Gastroesophageal sphincter (tissue), 4 donors: ENCODE measurements around the gene CCDC92B. TPM values are rescaled to one million over a fixed set of nuclear protein-coding genes. Genes with fewer than 3 reads are reported as not detected.
A peak's percentile ranks its signal among the peaks of the same experiment; 100 is the strongest.

Source experiments
- ATAC-seq: fragments of 150-250 bp; one replicate; pipeline ENCODE4 v1.9.1; 2016; ENCODE audit warnings: mild to moderate bottlenecking, moderate library complexity
- H3K27ac ChIP-seq, 4 donors: fragments of 200-600 bp; sonication (generic) in 3 of 4; 1 replicate in 3 of 4; 2 replicates in 1 of 4; pipeline ENCODE4 v1.5.1; 2016 to 2019
- H3K27me3 ChIP-seq: fragments of 200-600 bp; sonication (generic); one replicate; pipeline ENCODE4 v1.5.1; 2019
- H3K36me3 ChIP-seq, 2 donors: fragments of 200-600 bp; sonication (generic); one replicate each; pipeline ENCODE4 v1.5.1; 2019; ENCODE audit warnings: control low read depth in 1 of 2
- H3K4me1 ChIP-seq, 3 donors: fragments of 200-600 bp; sonication (generic); 1 replicate in 2 of 3; 2 replicates in 1 of 3; pipeline ENCODE4 v1.5.1; 2016 to 2019; ENCODE audit warnings: control low read depth in 2 of 3
- H3K4me3 ChIP-seq, 2 donors: fragments of 200-600 bp; sonication (generic); one replicate each; pipeline ENCODE4 v1.5.1; 2019; ENCODE audit warnings: mild to moderate bottlenecking in 1 of 2, moderate library complexity in 1 of 2
- H3K9me3 ChIP-seq, 3 donors: fragments of 200-600 bp; sonication (generic); one replicate each; pipeline ENCODE4 v1.5.1; 2017 to 2019; ENCODE audit warnings: control low read depth in 2 of 3
- EP300 ChIP-seq: sonication (generic); formaldehyde crosslinking; IDR thresholded peaks from one replicate; pipeline ENCODE4 v1.6.1; 2017; ENCODE audit warnings: antibody characterized with exemption, mild to moderate bottlenecking
- POLR2A ChIP-seq, 2 donors: fragments of 450-650 bp; IDR thresholded peaks; one replicate each; pipeline ENCODE4 v1.6.1; 2017; ENCODE audit warnings: antibody characterized with exemption in 2 of 2, mild to moderate bottlenecking in 2 of 2, moderate library complexity in 1 of 2
- POLR2AphosphoS5 ChIP-seq: sonication (generic); formaldehyde crosslinking; IDR thresholded peaks from one replicate; pipeline ENCODE4 v1.6.1; 2017; ENCODE audit warnings: antibody characterized with exemption
- WGBS, 2 donors: methylation state at CpG; one replicate each; pipeline ENCODE4 v1.1.5; 2018; ENCODE audit warnings: low coverage in 1 of 2; 5-methylcytosine and 5-hydroxymethylcytosine counted together
- total RNA-seq, 4 donors: library from RNA; depleted of rRNA; stranded (reverse); fragments of >200 nt; gene quantifications; one replicate each; pipeline ENCODE4 v1.1.0, GENCODE V29; 2016
- TF ChIP-seq, protein P1 (sequence below), 4 experiments: fragments of 200-600 bp in 2 of 4; fragments of 450-650 bp in 2 of 4; sonication (generic) in 1 of 4; IDR thresholded peaks; one replicate each; pipeline ENCODE4 v1.5.1; 2017 to 2019; ENCODE audit warnings: antibody characterized with exemption in 4 of 4, mild to moderate bottlenecking in 2 of 4, moderate library complexity in 2 of 4

Gene CCDC92B
- total RNA-seq, 4 donors from 2014 or later, result 0.08 TPM; not detected in 3

GRCh38 chr17:2731807-2732206, 17.6 kb downstream of the CCDC92B start:
- TF ChIP-seq POLR2AphosphoS5 (no peak), POLR2A (IDR thresholded peaks at IDR 0.05) (no peak), EP300 (no peak)
- TF ChIP-seq, protein P1, sequence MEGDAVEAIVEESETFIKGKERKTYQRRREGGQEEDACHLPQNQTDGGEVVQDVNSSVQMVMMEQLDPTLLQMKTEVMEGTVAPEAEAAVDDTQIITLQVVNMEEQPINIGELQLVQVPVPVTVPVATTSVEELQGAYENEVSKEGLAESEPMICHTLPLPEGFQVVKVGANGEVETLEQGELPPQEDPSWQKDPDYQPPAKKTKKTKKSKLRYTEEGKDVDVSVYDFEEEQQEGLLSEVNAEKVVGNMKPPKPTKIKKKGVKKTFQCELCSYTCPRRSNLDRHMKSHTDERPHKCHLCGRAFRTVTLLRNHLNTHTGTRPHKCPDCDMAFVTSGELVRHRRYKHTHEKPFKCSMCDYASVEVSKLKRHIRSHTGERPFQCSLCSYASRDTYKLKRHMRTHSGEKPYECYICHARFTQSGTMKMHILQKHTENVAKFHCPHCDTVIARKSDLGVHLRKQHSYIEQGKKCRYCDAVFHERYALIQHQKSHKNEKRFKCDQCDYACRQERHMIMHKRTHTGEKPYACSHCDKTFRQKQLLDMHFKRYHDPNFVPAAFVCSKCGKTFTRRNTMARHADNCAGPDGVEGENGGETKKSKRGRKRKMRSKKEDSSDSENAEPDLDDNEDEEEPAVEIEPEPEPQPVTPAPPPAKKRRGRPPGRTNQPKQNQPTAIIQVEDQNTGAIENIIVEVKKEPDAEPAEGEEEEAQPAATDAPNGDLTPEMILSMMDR (IDR thresholded peaks at IDR 0.05), result no peak
- no peak for ATAC-seq
- Histone ChIP-seq H3K9me3 (no peaks in the 10 kb centered on the region), H3K27me3 (peaks cover 70% of the 10 kb centered on the region), H3K27ac (no peak overlapping the region), H3K4me3 (no peak overlapping the region), H3K36me3 (no peaks in the 10 kb centered on the region), H3K4me1 (no peaks in the 10 kb centered on the region)
- WGBS, 2 donors, result 85 to 86% methylated on average over 5 to 7 of the region's 10 CpGs

DNA sequence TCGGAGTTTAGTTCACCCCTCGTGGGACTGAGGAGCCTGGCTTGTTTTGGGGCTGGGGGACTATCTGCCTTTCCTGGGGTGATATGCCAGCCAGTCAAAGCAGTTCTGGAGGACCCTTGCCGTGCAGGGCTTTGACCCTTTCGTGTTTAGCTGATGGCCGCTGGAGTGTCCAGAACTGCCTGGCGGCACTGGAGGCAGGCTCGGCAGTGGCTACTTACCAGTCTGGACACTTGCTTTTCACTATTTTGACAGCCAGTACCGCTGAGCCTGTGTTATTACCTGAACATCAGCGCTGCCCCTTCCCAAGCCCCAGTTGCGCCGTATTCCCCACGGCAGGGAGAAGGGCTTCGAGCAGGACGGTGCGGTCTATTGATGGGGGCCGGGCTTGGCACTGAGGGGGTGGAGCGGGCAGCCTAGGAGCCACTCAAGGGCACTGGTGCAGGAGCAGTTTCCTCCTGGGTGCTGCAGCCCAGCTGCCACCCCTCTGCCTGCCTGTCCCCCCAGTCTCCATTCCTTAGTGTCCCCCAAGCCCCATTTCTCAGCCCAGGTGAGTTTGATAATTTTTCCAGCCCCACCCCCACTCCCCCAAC, 18.6 kb downstream of the CCDC92B start:
- no peak overlapping the region for H3K4me3 ChIP-seq
- H3K36me3 ChIP-seq, result no peaks in the 10 kb centered on the region
- no peak for ATAC-seq
- no peak for TF ChIP-seq POLR2A (IDR thresholded peaks at IDR 0.05)
- TF ChIP-seq, protein P1 (IDR thresholded peaks at IDR 0.05), result no peak
- no peak for TF ChIP-seq POLR2AphosphoS5
- no peak for TF ChIP-seq EP300
- no peak overlapping the region for H3K27ac ChIP-seq
- WGBS, 2 donors, result 71 to 100% methylated on average over 1 to 2 of the region's 17 CpGs
- H3K27me3 ChIP-seq, result peaks cover 79% of the 10 kb centered on the region
- H3K4me1 ChIP-seq, result no peaks in the 10 kb centered on the region
- no peaks in the 10 kb centered on the region for H3K9me3 ChIP-seq

DNA sequence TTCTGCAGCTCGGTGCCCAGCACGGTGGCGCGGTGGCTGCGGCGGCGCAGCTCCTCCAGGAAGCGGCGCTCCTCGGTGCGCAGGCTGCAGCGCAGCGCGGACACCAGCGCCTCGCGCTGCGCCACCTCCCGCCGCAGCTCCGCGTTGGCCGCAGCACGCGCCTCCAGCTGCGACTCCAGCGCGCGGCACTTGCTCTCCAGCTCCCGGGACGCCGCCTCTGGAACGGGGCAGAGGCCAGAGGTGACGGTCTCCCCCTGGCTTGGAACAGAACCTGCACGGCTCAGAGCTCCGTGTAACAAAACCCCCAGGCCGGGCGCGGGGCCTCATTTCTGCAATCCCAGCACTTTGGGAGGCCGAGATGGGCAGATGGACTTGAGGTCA, 24.7 kb downstream of the CCDC92B start:
- ATAC-seq, result peak; percentile 42
- H3K27me3 ChIP-seq, result peaks cover 75% of the 10 kb centered on the region
- H3K9me3 ChIP-seq, result no peaks in the 10 kb centered on the region
- H3K36me3 ChIP-seq, result no peaks in the 10 kb centered on the region
- 2% methylated on average over 18 of the region's 40 CpGs; no CpG with 5 or more reads in 1 of the 2 donors for WGBS, 2 donors
- H3K4me1 ChIP-seq, result peaks cover 0 to 22% (median 4%) of the 10 kb centered on the region in 3 donors
- H3K4me3 ChIP-seq, result peak overlapping the region in 1 of 2 donors; percentile 51
- H3K27ac ChIP-seq, result peak overlapping the region in 1 of 4 donors; percentile 64
- TF ChIP-seq, protein P1 (IDR thresholded peaks at IDR 0.05), result peak in 3 of 4 experiments; percentile 9 to 42 (median 13)
- TF ChIP-seq POLR2A (IDR thresholded peaks at IDR 0.05), result no peak

GRCh38 chr17:2723997-2724783, 25.3 kb downstream of the CCDC92B start:
- H3K27me3 ChIP-seq, result peaks cover 70% of the 10 kb centered on the region
- H3K9me3 ChIP-seq, result no peaks in the 10 kb centered on the region
- peak overlapping the region; percentile 1 to 51 for H3K4me3 ChIP-seq
- TF ChIP-seq, protein P1 (IDR thresholded peaks at IDR 0.05), result no peak
- H3K4me1 ChIP-seq, result peaks cover 0 to 22% (median 4%) of the 10 kb centered on the region in 3 donors
- 0% methylated on average over 1 of the region's 98 CpGs; no CpG with 5 or more reads in 1 of the 2 donors for WGBS, 2 donors
- H3K27ac ChIP-seq, result peak overlapping the region in 3 of 4 donors; percentile 57 to 64 (median 62)
- H3K36me3 ChIP-seq, result no peaks in the 10 kb centered on the region
- ATAC-seq, result peak; percentile 64
